ENCODE results near the gene WIZ.
"Not testable (repeated sequence)": the region's sequence is repeated elsewhere in the genome, so short reads cannot be mapped to it uniquely, and the experiment has no call there.

Gene WIZ

DNA sequence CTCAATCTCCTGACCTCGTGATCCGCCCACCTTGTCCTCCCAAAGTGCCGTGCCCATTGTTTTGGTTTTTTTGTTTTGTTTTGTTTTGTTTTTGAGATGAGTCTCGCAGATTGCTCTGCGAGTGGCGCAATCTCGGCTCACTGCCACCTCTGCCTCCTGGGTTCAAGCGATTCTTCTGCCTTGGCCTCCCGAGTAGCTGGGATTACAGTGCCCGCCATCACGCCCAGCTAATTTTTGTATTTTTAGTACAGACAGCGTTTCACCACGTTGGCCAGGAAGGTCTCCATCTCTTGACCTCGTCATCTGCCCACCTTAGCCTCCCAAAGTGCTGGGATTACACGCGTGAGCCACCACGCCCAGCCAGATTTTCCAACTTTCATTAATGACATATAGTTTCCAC, 54.5 kb downstream of the WIZ start:
- not testable (repeated sequence) for H2AFZ ChIP-seq (ENCODE audit: low read length, unreplicated experiment); H3K4me1 ChIP-seq (ENCODE audit: control insufficient read depth, insufficient read depth, low read length, unreplicated experiment); H3K27me3 ChIP-seq (ENCODE audit: insufficient read depth, low read length); H3K4me3 ChIP-seq (ENCODE audit: low read depth, low read length); H3K27ac ChIP-seq (ENCODE audit: low read depth, low read length); H3K79me2 ChIP-seq (ENCODE audit: control insufficient read depth, insufficient read depth, low read length, unreplicated experiment)
- H3K36me3 ChIP-seq (ENCODE audit: insufficient read depth, low read length), result peaks cover 11% of the 10 kb centered on the region; the same call in 1 of the 2 replicates

- Histone ChIP-seq H3K79me2 (ENCODE audit: control insufficient read depth, insufficient read depth, low read length, unreplicated experiment) (peaks cover 12% of the 10 kb centered on the region), H3K27ac (ENCODE audit: low read depth, low read length) (peak overlapping the region; percentile 43), H3K27me3 (ENCODE audit: insufficient read depth, low read length) (no peaks in the 10 kb centered on the region), H3K4me3 (ENCODE audit: low read depth, low read length) (no peak overlapping the region), H2AFZ (ENCODE audit: low read length, unreplicated experiment) (no peak overlapping the region), H3K36me3 (ENCODE audit: insufficient read depth, low read length) (peaks cover 11% of the 10 kb centered on the region; the same call in 1 of the 2 replicates), H3K4me1 (ENCODE audit: control insufficient read depth, insufficient read depth, low read length, unreplicated experiment) (no peaks in the 10 kb centered on the region)
These were observed 55.3 kb downstream of the WIZ start for GRCh38 chr19:15394426-15394825.

- H3K79me2 ChIP-seq (ENCODE audit: control insufficient read depth, insufficient read depth, low read length, unreplicated experiment), result peaks cover 12% of the 10 kb centered on the region
- H2AFZ ChIP-seq (ENCODE audit: low read length, unreplicated experiment), result no peak overlapping the region
- H3K36me3 ChIP-seq (ENCODE audit: insufficient read depth, low read length), result peaks cover 11% of the 10 kb centered on the region; the same call in 1 of the 2 replicates
- no peaks in the 10 kb centered on the region for H3K4me1 ChIP-seq (ENCODE audit: control insufficient read depth, insufficient read depth, low read length, unreplicated experiment)
- H3K4me3 ChIP-seq (ENCODE audit: low read depth, low read length), result no peak overlapping the region
- no peaks in the 10 kb centered on the region for H3K27me3 ChIP-seq (ENCODE audit: insufficient read depth, low read length)
- H3K27ac ChIP-seq (ENCODE audit: low read depth, low read length), result peak overlapping the region; percentile 43
These were observed 55.8 kb downstream of the WIZ start for GRCh38 chr19:15393963-15394362.

- Histone ChIP-seq H3K27ac (ENCODE audit: low read depth, low read length) (no peak overlapping the region), H3K4me1 (ENCODE audit: control insufficient read depth, insufficient read depth, low read length, unreplicated experiment) (no peaks in the 10 kb centered on the region), H3K27me3 (ENCODE audit: insufficient read depth, low read length) (no peaks in the 10 kb centered on the region), H3K4me3 (ENCODE audit: low read depth, low read length) (no peak overlapping the region), H3K79me2 (ENCODE audit: control insufficient read depth, insufficient read depth, low read length, unreplicated experiment) (peaks cover 12% of the 10 kb centered on the region), H3K36me3 (ENCODE audit: insufficient read depth, low read length) (0 out of 2 replicates have a peak, but pooled peaks cover 7% of the 10 kb centered on the region), H2AFZ (ENCODE audit: low read length, unreplicated experiment) (no peak overlapping the region)
These were observed 58.9 kb downstream of the WIZ start for GRCh38 chr19:15390814-15391213.

GRCh38 chr19:15381864-15382263, 67.9 kb downstream of the WIZ start:
- Histone ChIP-seq H3K79me2 (ENCODE audit: control insufficient read depth, insufficient read depth, low read length, unreplicated experiment) (peaks cover 24% of the 10 kb centered on the region), H3K4me1 (ENCODE audit: control insufficient read depth, insufficient read depth, low read length, unreplicated experiment) (peaks cover 14% of the 10 kb centered on the region), H3K27ac (ENCODE audit: low read depth, low read length) (no peak overlapping the region), H3K4me3 (ENCODE audit: low read depth, low read length) (no peak overlapping the region), H3K27me3 (ENCODE audit: insufficient read depth, low read length) (no peaks in the 10 kb centered on the region), H2AFZ (ENCODE audit: low read length, unreplicated experiment) (no peak overlapping the region), H3K36me3 (ENCODE audit: insufficient read depth, low read length) (no peaks in the 10 kb centered on the region)

DNA sequence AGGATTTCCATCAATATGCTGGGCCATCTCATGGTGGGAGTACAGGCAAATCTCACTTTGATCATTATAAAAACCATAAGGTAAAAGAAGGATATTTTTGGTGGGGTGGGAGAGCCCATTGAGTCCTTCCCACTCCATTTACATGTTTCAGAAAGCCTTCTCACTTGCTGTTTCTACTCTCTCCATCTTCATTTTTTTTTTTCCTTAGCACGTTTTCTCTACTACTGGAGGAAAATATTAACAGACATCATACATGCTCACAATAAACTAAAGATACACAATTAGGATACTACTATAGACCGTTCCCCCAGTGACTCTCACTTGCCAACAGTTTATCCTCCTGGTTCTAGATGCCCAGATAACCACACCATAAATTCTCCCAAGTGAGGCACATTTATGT, 68.3 kb downstream of the WIZ start:
- H3K4me1 ChIP-seq (ENCODE audit: control insufficient read depth, insufficient read depth, low read length, unreplicated experiment), result peaks cover 18% of the 10 kb centered on the region
- no peak overlapping the region for H3K27ac ChIP-seq (ENCODE audit: low read depth, low read length)
- H3K79me2 ChIP-seq (ENCODE audit: control insufficient read depth, insufficient read depth, low read length, unreplicated experiment), result peaks cover 28% of the 10 kb centered on the region
- H2AFZ ChIP-seq (ENCODE audit: low read length, unreplicated experiment), result no peak overlapping the region
- no peaks in the 10 kb centered on the region for H3K36me3 ChIP-seq (ENCODE audit: insufficient read depth, low read length)
- H3K27me3 ChIP-seq (ENCODE audit: insufficient read depth, low read length), result no peaks in the 10 kb centered on the region
- H3K4me3 ChIP-seq (ENCODE audit: low read depth, low read length), result no peak overlapping the region

- peaks cover 21% of the 10 kb centered on the region for H3K4me1 ChIP-seq (ENCODE audit: control insufficient read depth, insufficient read depth, low read length, unreplicated experiment)
- peaks cover 40% of the 10 kb centered on the region for H3K79me2 ChIP-seq (ENCODE audit: control insufficient read depth, insufficient read depth, low read length, unreplicated experiment)
- H2AFZ ChIP-seq (ENCODE audit: low read length, unreplicated experiment), result peak overlapping the region; percentile 25
- H3K27ac ChIP-seq (ENCODE audit: low read depth, low read length), result peak overlapping the region; percentile 59
- H3K4me3 ChIP-seq (ENCODE audit: low read depth, low read length), result peak overlapping the region; percentile 87
- H3K27me3 ChIP-seq (ENCODE audit: insufficient read depth, low read length), result no peaks in the 10 kb centered on the region
- no peaks in the 10 kb centered on the region for H3K36me3 ChIP-seq (ENCODE audit: insufficient read depth, low read length)
These were observed 69.6 kb downstream of the WIZ start for GRCh38 chr19:15379999-15380647.

- Histone ChIP-seq H3K4me1 (ENCODE audit: control insufficient read depth, insufficient read depth, low read length, unreplicated experiment) (peaks cover 25% of the 10 kb centered on the region), H3K4me3 (ENCODE audit: low read depth, low read length) (peak within 1 kb of the TSS; percentile 92), H3K79me2 (ENCODE audit: control insufficient read depth, insufficient read depth, low read length, unreplicated experiment) (peaks cover 48% of the 10 kb centered on the region), H3K27ac (ENCODE audit: low read depth, low read length) (peak within 1 kb of the TSS; percentile 89), H2AFZ (ENCODE audit: low read length, unreplicated experiment) (peak within 1 kb of the TSS; percentile 75), H3K36me3 (ENCODE audit: insufficient read depth, low read length) (no peaks in the 10 kb centered on the region), H3K27me3 (ENCODE audit: insufficient read depth, low read length) (no peaks in the 10 kb centered on the region)
These were observed 70.4 kb downstream of the WIZ start, which contains the start of gene AKAP8 for GRCh38 chr19:15379083-15379998. TSS of gene AKAP8 (minus strand) at chr19:15379787. CDS start at chr19:15379731, 56 bp downstream.

DNA sequence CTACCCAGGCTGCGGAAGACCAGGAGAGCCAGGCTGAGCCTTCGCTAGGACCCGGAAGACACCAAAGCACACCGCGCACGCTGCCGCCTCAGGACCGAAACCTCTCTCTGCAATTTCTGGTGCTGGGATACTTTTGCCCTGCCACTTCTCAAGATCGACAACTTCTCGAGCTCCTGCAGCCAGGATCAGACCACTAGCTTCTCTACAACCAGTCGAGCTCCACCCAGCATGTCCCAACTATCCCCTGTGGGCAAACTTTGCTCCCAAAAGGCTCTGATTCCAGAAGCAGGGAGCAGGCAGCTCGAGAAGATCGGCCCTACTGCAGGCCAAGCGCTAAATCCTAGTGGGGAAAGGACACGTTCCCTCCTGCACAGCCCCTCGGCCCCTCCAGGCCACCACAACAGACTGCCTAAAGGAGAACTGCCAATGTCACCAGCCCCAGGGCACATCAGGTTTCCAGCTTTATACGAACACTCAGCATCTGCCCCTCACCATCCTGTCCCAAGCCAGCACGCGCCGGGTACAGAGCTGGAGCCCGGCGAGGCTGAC, 71.1 kb downstream of the WIZ start:
- peaks cover 54% of the 10 kb centered on the region for H3K79me2 ChIP-seq (ENCODE audit: control insufficient read depth, insufficient read depth, low read length, unreplicated experiment)
- no peaks in the 10 kb centered on the region for H3K36me3 ChIP-seq (ENCODE audit: insufficient read depth, low read length)
- H3K4me1 ChIP-seq (ENCODE audit: control insufficient read depth, insufficient read depth, low read length, unreplicated experiment), result peaks cover 25% of the 10 kb centered on the region
- peak overlapping the region; percentile 75 for H2AFZ ChIP-seq (ENCODE audit: low read length, unreplicated experiment)
- H3K27me3 ChIP-seq (ENCODE audit: insufficient read depth, low read length), result no peaks in the 10 kb centered on the region
- H3K27ac ChIP-seq (ENCODE audit: low read depth, low read length), result peak overlapping the region; percentile 89
- peak overlapping the region; percentile 92 for H3K4me3 ChIP-seq (ENCODE audit: low read depth, low read length)

GRCh38 chr19:15374796-15375440, 74.8 kb downstream of the WIZ start:
- no peak overlapping the region for H3K4me3 ChIP-seq (ENCODE audit: low read depth, low read length)
- H2AFZ ChIP-seq (ENCODE audit: low read length, unreplicated experiment), result no peak overlapping the region
- H3K27ac ChIP-seq (ENCODE audit: low read depth, low read length), result no peak overlapping the region
- peaks cover 63% of the 10 kb centered on the region for H3K79me2 ChIP-seq (ENCODE audit: control insufficient read depth, insufficient read depth, low read length, unreplicated experiment)
- H3K36me3 ChIP-seq (ENCODE audit: insufficient read depth, low read length), result peaks cover 5% of the 10 kb centered on the region; the same call in 1 of the 2 replicates
- peaks cover 17% of the 10 kb centered on the region for H3K4me1 ChIP-seq (ENCODE audit: control insufficient read depth, insufficient read depth, low read length, unreplicated experiment)
- no peaks in the 10 kb centered on the region for H3K27me3 ChIP-seq (ENCODE audit: insufficient read depth, low read length)
